ENCODE measurements around the gene ZNF536. TPM values are rescaled to one million over a fixed set of nuclear protein-coding genes. Genes with fewer than 3 reads are reported as not detected.

ZNF536 gene
- total and polyA plus RNA-seq, 10 of the 15 experiments (the other 5 are each of a cell fraction or from before 2014, with no cell fraction given), result not detected

- WGBS (ENCODE audit: insufficient coverage, insufficient replicate concordance, low lambda C conversion rate, missing lambda C conversion rate), result 49% methylated on average over 2 of the region's 2 CpGs
- no peak for TF ChIP-seq E2F4 (IDR thresholded peaks at IDR 0.05; ENCODE audit: low read depth, low read length)
- no peak for TF ChIP-seq ZBTB40 (IDR thresholded peaks at IDR 0.05; ENCODE audit: borderline replicate concordance)
- no peak for TF ChIP-seq TARDBP (IDR thresholded peaks at IDR 0.05; ENCODE audit: borderline replicate concordance)
- TF ChIP-seq POLR2A (IDR thresholded peaks at IDR 0.05; ENCODE audit: low read depth, low read length), result no peak
- TF ChIP-seq ZNF217 (IDR thresholded peaks at IDR 0.05), result no peak
- TF ChIP-seq CHD1 (IDR thresholded peaks at IDR 0.05; ENCODE audit: low read depth, low read length), result no peak
- TF ChIP-seq ATF3 (IDR thresholded peaks at IDR 0.05; ENCODE audit: borderline replicate concordance, extremely low read depth, low read depth, low read length), result no peak
- TF ChIP-seq ZBTB11 (CRISPR knock-in tag; IDR thresholded peaks at IDR 0.05), result no peak
- no peak for TF ChIP-seq TCF12 (IDR thresholded peaks at IDR 0.05; ENCODE audit: low read depth, low read length)
- no peak for TF ChIP-seq SREBF1 (IDR thresholded peaks at IDR 0.05; ENCODE audit: low read length)
- TF ChIP-seq IKZF1 (conservative IDR thresholded peaks at IDR 0.05), result no peak
- TF ChIP-seq RUNX3 (IDR thresholded peaks at IDR 0.05; ENCODE audit: low read length), result no peak
- no peak for TF ChIP-seq BMI1 (IDR thresholded peaks at IDR 0.05; ENCODE audit: borderline replicate concordance)
- no peak for TF ChIP-seq SMAD1 (IDR thresholded peaks at IDR 0.05; ENCODE audit: low read depth, partially characterized antibody)
- no peak for TF ChIP-seq MYB (IDR thresholded peaks at IDR 0.05; ENCODE audit: borderline replicate concordance, low read depth, low read length)
- no peak for TF ChIP-seq PKNOX1 (IDR thresholded peaks at IDR 0.05)
- no peaks in the 10 kb centered on the region for H3K27me3 ChIP-seq (replicated peaks in 1 of 2; ENCODE audit: control insufficient read depth in 2 of 2, insufficient read depth in 2 of 2, low read length in 1 of 2)
- H3K4me2 ChIP-seq (ENCODE audit: control insufficient read depth, insufficient read depth), result no peak overlapping the region
- DNase-seq (ENCODE audit: low read depth, low spot score), result no peak
- ChIA-PET POLR2A (no interaction called here), CTCF (no interaction called here), RAD21 (ENCODE audit: unreplicated experiment) (no interaction called here), SMC1A (ENCODE audit: uncharacterized antibody, unreplicated experiment) (no interaction called here)
- H3K9me3 ChIP-seq (replicated peaks; ENCODE audit: control insufficient read depth, insufficient read depth, low read length), result no peaks in the 10 kb centered on the region
- ATAC-seq, result no peak
- in situ Hi-C loops (cut with MboI), result no loop called here
- no peaks in the 10 kb centered on the region for H4K20me1 ChIP-seq (ENCODE audit: control insufficient read depth, insufficient read depth)
- H3K9ac ChIP-seq (ENCODE audit: control insufficient read depth, insufficient read depth, low read length), result no peak overlapping the region
- no peaks in the 10 kb centered on the region for H3K4me1 ChIP-seq (ENCODE audit: control insufficient read depth, insufficient read depth, low read length)
- no peak for FAIRE-seq
- H2AFZ ChIP-seq (ENCODE audit: control insufficient read depth, low read depth, low read length), result no peak overlapping the region
- H3K36me3 ChIP-seq (ENCODE audit: control insufficient read depth in 2 of 2, insufficient read depth in 2 of 2, low read length in 1 of 2), result no peaks in the 10 kb centered on the region
- intact Hi-C loops (cut with micrococcal nuclease; ENCODE audit: unreplicated experiment), result no loop called here
- no TSS peak for BruUV-seq (replicated peaks)
- H3K79me2 ChIP-seq (ENCODE audit: control insufficient read depth, insufficient read depth, low read length), result no peaks in the 10 kb centered on the region
- no peak overlapping the region for H3K27ac ChIP-seq (ENCODE audit: control insufficient read depth, insufficient read depth)
- H3K4me3 ChIP-seq, result no peak overlapping the region
Observed at GRCh38 chr19:30547246-30547645, 175.1 kb downstream of the ZNF536 start.
